Measurements from ENCODE around the gene TAS2R9. TPM values are rescaled to one million over a fixed set of nuclear protein-coding genes. Genes with fewer than 3 reads are reported as not detected.

Gene TAS2R9, protein sequence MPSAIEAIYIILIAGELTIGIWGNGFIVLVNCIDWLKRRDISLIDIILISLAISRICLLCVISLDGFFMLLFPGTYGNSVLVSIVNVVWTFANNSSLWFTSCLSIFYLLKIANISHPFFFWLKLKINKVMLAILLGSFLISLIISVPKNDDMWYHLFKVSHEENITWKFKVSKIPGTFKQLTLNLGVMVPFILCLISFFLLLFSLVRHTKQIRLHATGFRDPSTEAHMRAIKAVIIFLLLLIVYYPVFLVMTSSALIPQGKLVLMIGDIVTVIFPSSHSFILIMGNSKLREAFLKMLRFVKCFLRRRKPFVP
- under 1 TPM in 1 of 5 donors, not detected in 4; 0.73 TPM for total RNA-seq
- not detected for polyA plus RNA-seq
- long read RNA-seq, donor 1: 0 reads
- long read RNA-seq, donor 2: 0 reads
- long read RNA-seq, donor 3: 0 reads
- long read RNA-seq, donor 4: 0 reads
- long read RNA-seq, donor 5: 0 reads
- long read RNA-seq, donor 6: 0 reads
- long read RNA-seq, donor 7: 0 reads
- long read RNA-seq, donor 8: 0 reads
- long read RNA-seq, donor 9: 0 reads
- long read RNA-seq, donor 10: 0 reads

DNA sequence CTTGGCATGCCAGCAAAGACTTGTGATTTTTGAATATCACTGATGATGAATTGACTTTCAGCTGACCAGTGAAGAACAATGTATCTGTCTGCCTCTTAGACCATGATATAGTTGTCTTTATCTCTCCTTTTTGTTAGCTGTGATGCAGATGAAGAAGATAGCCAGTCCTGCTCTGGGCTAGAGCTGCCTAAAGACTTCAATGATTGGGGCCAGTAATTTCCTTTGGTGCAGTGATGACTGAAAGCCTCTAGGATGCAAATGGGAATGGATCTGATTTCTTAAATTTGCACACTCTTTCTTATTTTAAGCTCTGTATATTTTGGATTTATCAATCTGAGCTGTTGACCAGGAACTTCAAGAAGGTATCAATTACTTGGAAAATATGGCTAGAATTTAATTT, at the start of gene TAS2R9:
Gene TAS2R9, minus strand, starts transcription at position 101 of the 400 bp plus-strand sequence. Its CDS starts 93 bp downstream, at position 8.
- H3K27me3 ChIP-seq: no peaks in the 10 kb centered on the region
- no peak within 1 kb of the TSS for H3K27ac ChIP-seq
- H3K4me3 ChIP-seq: no peak within 1 kb of the TSS

DNA sequence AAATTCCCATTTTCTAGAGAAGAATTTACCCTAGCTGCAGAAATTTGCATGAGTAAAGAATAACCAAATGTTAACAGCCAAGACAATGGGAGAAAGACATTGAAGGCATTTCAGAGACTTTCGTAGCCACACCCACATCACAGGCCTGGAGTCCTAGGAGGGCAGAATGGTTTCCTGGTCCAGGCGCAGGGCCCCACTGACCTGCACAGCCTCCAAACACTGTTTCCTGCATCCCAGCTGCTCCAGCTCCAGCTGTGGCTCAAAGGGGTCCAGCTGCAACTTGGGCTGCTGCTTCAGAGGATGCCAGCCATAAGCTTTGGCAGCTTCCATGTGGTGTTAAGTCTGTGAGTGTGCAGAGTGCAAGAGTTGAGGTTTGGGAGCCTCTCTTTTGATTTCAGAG, 45.8 kb upstream of the TAS2R9 start:
- no peaks in the 10 kb centered on the region for H3K4me1 ChIP-seq
- H3K27me3 ChIP-seq: no peaks in the 10 kb centered on the region
- intact Hi-C loops (cut with DNase I; ENCODE audit: low total_unique reads): no loop called here
- TF ChIP-seq POLR2A (IDR thresholded peaks at IDR 0.05) (no peak), EP300 (IDR thresholded peaks at IDR 0.05) (no peak), POLR2AphosphoS5 (IDR thresholded peaks at IDR 0.05) (no peak)
- TF ChIP-seq, protein P1, sequence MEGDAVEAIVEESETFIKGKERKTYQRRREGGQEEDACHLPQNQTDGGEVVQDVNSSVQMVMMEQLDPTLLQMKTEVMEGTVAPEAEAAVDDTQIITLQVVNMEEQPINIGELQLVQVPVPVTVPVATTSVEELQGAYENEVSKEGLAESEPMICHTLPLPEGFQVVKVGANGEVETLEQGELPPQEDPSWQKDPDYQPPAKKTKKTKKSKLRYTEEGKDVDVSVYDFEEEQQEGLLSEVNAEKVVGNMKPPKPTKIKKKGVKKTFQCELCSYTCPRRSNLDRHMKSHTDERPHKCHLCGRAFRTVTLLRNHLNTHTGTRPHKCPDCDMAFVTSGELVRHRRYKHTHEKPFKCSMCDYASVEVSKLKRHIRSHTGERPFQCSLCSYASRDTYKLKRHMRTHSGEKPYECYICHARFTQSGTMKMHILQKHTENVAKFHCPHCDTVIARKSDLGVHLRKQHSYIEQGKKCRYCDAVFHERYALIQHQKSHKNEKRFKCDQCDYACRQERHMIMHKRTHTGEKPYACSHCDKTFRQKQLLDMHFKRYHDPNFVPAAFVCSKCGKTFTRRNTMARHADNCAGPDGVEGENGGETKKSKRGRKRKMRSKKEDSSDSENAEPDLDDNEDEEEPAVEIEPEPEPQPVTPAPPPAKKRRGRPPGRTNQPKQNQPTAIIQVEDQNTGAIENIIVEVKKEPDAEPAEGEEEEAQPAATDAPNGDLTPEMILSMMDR (IDR thresholded peaks at IDR 0.05): no peak
- H3K4me3 ChIP-seq: no peak overlapping the region
- H3K27ac ChIP-seq: no peak overlapping the region
- DNase-seq: no peak
- 85 to 100% (median 92%) methylated on average over 2 of the region's 2 CpGs for WGBS, 5 donors
- H3K36me3 ChIP-seq: peaks cover 0 to 24% (median 18%) of the 10 kb centered on the region in 4 donors
- peaks cover 6 to 33% (median 18%) of the 10 kb centered on the region in 4 donors for H3K9me3 ChIP-seq

More for the DNA sequence above, at the start of gene TAS2R9:
- Histone ChIP-seq H3K36me3 (no peaks in the 10 kb centered on the region), H3K9me3 (no peaks in the 10 kb centered on the region), H3K4me1 (no peaks in the 10 kb centered on the region)
- DNase-seq: no peak
- intact Hi-C loops (cut with DNase I; ENCODE audit: low total_unique reads): no loop called here
- TF ChIP-seq EP300 (IDR thresholded peaks at IDR 0.05) (no peak), POLR2A (IDR thresholded peaks at IDR 0.05) (no peak)

DNA sequence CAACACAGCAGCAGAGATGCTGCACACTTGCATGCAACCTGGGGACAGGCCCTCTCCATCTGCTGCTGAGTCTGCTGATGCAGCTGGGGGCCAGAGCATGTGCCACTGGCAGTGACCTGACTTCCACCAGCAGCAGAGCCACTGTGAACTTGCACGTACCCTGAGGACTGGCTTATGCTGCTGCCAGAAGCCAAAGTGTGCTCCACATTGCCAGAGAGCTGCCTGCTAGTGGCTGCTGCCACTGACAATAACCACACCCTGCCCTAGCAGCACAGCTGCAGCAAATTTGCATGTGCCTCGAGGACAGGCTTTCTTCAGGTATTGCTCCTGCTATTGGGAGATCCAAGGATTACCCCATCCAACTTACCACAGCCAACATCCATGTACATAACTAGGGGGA, 43.8 kb upstream of the TAS2R9 start:
- DNase-seq: no peak
- WGBS, 5 donors: 60 to 89% (median 82%) methylated on average over 1 to 2 of the region's 2 CpGs
- H3K36me3 ChIP-seq: peaks cover 0 to 19% (median 13%) of the 10 kb centered on the region in 4 donors
- no peak overlapping the region for H3K27ac ChIP-seq
- no peaks in the 10 kb centered on the region for H3K4me1 ChIP-seq
- H3K9me3 ChIP-seq: peaks cover 6 to 30% (median 18%) of the 10 kb centered on the region in 4 donors
- intact Hi-C loops (cut with DNase I; ENCODE audit: low total_unique reads): no loop called here
- H3K4me3 ChIP-seq: no peak overlapping the region
- TF ChIP-seq POLR2AphosphoS5 (IDR thresholded peaks at IDR 0.05) (no peak), EP300 (IDR thresholded peaks at IDR 0.05) (no peak), POLR2A (IDR thresholded peaks at IDR 0.05) (no peak)
- TF ChIP-seq, protein P1 (IDR thresholded peaks at IDR 0.05): no peak
- no peaks in the 10 kb centered on the region for H3K27me3 ChIP-seq

DNA sequence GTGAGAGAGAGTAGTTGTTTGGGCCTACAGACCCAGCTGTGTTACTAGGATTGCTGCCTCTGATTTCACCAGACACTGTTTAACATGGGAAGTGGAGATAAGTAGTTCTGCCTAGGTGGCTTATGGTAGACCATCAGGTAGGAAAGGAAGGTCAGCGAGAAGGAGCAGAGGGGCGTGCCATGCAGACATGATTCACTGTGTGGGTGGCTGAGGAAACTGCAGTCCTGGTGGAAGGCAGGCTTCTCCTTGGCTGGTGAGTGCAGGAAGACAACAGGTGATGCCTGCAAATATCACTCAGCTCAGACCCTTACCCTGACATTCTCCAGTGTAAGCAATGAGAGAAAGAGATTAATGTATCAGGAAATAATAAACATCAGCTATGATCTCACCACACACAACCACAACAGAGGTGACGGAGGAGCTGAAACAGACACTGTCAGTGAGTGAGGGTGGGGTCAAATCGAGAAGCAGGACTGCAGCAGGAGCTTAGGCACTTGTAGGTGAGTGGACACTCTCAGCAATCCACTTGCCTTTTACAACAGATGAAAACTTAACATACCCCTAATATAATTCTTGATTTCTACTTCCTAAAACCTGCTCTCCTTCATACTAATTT, 41.4 kb upstream of the TAS2R9 start:
- no peak for DNase-seq
- Histone ChIP-seq H3K4me1 (no peaks in the 10 kb centered on the region), H3K36me3 (peaks cover 0 to 18% (median 16%) of the 10 kb centered on the region in 4 donors), H3K27me3 (no peaks in the 10 kb centered on the region), H3K27ac (no peak overlapping the region), H3K9me3 (peaks cover 6 to 10% (median 8%) of the 10 kb centered on the region in 4 donors), H3K4me3 (no peak overlapping the region)
- WGBS, 5 donors: 82 to 89% (median 87%) methylated on average over 4 of the region's 4 CpGs
- no peak for TF ChIP-seq POLR2A (IDR thresholded peaks at IDR 0.05)
- TF ChIP-seq POLR2AphosphoS5 (IDR thresholded peaks at IDR 0.05): no peak
- TF ChIP-seq, protein P1 (IDR thresholded peaks at IDR 0.05): no peak
- TF ChIP-seq EP300 (IDR thresholded peaks at IDR 0.05): no peak
- intact Hi-C loops (cut with DNase I; ENCODE audit: low total_unique reads): no loop called here
